ENCODE results near the gene DYRK3. TPM values are rescaled to one million over a fixed set of nuclear protein-coding genes. Genes with fewer than 3 reads are reported as not detected.

DYRK3 gene
- total RNA-seq, 1 donor from 2014 or later = 5.9 TPM

DNA sequence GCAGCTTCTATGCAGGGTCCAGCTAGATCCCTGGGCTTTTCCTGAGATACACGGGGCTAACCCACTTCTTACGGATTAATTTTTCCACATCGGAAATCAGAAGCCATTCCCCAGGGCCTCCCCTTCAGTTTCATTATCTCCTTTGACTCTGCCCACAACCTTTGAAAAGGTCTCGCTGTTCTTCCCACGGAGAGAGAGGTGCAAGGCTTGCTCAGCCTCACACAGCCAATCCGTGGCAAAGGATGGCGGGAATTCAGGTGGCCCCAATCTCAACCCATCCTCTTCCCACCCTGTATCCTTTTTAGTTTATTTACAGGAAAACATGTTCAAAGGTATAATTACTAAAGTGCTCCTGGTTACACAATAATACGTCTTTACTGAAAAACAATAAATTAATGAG, 48.7 kb downstream of the DYRK3 start:
- H3K27me3 ChIP-seq = no peaks in the 10 kb centered on the region
- no peak overlapping the region for H3K27ac ChIP-seq
- no peaks in the 10 kb centered on the region for H3K9me3 ChIP-seq
- H3K4me3 ChIP-seq = peak overlapping the region; percentile 63 to 94
- peaks cover 44% of the 10 kb centered on the region for H3K4me1 ChIP-seq
- DNase-seq (ENCODE audit: extremely low spot score in 2 of 2) = no peak
- TF ChIP-seq, protein P1, sequence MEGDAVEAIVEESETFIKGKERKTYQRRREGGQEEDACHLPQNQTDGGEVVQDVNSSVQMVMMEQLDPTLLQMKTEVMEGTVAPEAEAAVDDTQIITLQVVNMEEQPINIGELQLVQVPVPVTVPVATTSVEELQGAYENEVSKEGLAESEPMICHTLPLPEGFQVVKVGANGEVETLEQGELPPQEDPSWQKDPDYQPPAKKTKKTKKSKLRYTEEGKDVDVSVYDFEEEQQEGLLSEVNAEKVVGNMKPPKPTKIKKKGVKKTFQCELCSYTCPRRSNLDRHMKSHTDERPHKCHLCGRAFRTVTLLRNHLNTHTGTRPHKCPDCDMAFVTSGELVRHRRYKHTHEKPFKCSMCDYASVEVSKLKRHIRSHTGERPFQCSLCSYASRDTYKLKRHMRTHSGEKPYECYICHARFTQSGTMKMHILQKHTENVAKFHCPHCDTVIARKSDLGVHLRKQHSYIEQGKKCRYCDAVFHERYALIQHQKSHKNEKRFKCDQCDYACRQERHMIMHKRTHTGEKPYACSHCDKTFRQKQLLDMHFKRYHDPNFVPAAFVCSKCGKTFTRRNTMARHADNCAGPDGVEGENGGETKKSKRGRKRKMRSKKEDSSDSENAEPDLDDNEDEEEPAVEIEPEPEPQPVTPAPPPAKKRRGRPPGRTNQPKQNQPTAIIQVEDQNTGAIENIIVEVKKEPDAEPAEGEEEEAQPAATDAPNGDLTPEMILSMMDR (IDR thresholded peaks at IDR 0.05) = no peak
- TF ChIP-seq POLR2AphosphoS5 (IDR thresholded peaks at IDR 0.05; ENCODE audit: insufficient read depth in 1 of 2, low read depth in 1 of 2) (no peak), POLR2A (IDR thresholded peaks at IDR 0.05) (no peak)
- intact Hi-C loops (cut with DNase I) = no loop called here
- H3K36me3 ChIP-seq = no peaks in the 10 kb centered on the region

DNA sequence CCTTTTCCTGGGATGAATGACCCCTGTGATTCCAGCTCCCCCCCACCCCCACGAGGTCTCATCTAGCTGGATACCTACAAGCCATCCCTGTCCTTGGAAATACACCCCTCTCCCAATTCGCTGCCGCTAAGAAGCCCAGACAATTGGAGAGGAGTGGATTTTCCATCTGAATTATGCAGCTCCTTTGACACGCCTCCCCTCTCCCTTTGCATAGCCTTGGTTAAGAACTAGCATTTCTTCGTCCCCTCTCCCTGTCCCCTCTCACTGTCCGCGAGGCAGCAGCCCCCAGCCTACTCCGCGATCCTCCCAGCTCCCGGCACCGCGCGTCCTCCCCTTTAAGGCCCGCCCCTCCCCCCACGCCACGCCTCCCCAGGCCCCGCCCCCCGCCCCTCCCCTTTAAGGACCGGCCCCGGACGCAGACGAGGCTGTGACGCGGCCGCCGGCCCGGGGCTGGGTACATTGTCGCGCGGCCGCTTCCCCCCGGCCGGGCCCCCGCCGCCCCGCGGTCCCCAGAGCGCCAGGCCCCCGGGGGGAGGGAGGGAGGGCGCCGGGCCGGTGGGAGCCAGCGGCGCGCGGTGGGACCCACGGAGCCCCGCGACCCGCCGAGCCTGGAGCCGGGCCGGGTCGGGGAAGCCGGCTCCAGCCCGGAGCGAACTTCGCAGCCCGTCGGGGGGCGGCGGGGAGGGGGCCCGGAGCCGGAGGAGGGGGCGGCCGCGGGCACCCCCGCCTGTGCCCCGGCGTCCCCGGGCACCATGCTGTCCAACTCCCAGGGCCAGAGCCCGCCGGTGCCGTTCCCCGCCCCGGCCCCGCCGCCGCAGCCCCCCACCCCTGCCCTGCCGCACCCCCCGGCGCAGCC, 49.4 kb downstream of the DYRK3 start, which contains the start of gene MAPKAPK2:
TSS of gene MAPKAPK2 (plus strand) at position 428 of the 856 bp plus-strand sequence. CDS start at position 753, 325 bp downstream.
- TF ChIP-seq POLR2AphosphoS5 (IDR thresholded peaks at IDR 0.05; ENCODE audit: insufficient read depth in 1 of 2, low read depth in 1 of 2) (peak in 1 of 2 donors; percentile 40), POLR2A (IDR thresholded peaks at IDR 0.05) (peak in 1 of 2 donors; percentile 48)
- TF ChIP-seq, protein P1 (IDR thresholded peaks at IDR 0.05) = no peak
- peaks cover 51% of the 10 kb centered on the region for H3K4me1 ChIP-seq
- intact Hi-C loops (cut with DNase I) = loop anchor here (5.0 kb wide), 1 partner anchor 38 kb away; no protein-coding TSS in a partner anchor

DNA sequence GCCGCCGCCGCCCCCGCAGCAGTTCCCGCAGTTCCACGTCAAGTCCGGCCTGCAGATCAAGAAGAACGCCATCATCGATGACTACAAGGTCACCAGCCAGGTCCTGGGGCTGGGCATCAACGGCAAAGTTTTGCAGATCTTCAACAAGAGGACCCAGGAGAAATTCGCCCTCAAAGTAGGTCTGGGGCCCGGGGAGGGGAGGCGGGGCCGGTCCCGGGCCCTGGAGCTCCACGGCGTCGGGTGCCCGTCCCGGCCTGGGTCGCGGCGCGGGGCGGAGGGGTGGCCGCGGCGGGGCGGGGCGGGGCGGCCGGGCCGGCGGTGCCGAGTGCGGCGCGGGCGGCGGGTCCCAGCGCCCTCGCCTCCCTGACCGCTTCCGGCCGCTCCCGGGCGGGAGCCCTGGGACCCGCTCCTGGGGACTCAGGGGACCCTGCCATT, 50.0 kb downstream of the DYRK3 start:
- Histone ChIP-seq H3K27ac (peak overlapping the region; percentile 98), H3K27me3 (no peaks in the 10 kb centered on the region), H3K4me3 (peak overlapping the region; percentile 63 to 94), H3K4me1 (peaks cover 58% of the 10 kb centered on the region), H3K9me3 (no peaks in the 10 kb centered on the region), H3K36me3 (no peaks in the 10 kb centered on the region)
- DNase-seq (ENCODE audit: extremely low spot score in 2 of 2) = no peak
- TF ChIP-seq POLR2A (IDR thresholded peaks at IDR 0.05) (no peak), POLR2AphosphoS5 (IDR thresholded peaks at IDR 0.05; ENCODE audit: insufficient read depth in 1 of 2, low read depth in 1 of 2) (no peak)
- TF ChIP-seq, protein P1 (IDR thresholded peaks at IDR 0.05) = no peak
- intact Hi-C loops (cut with DNase I) = loop anchor here (5.0 kb wide), 1 partner anchor 37 kb away; no protein-coding TSS in a partner anchor

More for the DNA sequence above, 49.4 kb downstream of the DYRK3 start, which contains the start of gene MAPKAPK2:
- DNase-seq (ENCODE audit: extremely low spot score in 2 of 2) = no peak
- H3K36me3 ChIP-seq = no peaks in the 10 kb centered on the region
- peak within 1 kb of the TSS; percentile 63 to 94 for H3K4me3 ChIP-seq
- no peaks in the 10 kb centered on the region for H3K27me3 ChIP-seq
- H3K9me3 ChIP-seq = no peaks in the 10 kb centered on the region
- H3K27ac ChIP-seq = peak within 1 kb of the TSS; percentile 98

DNA sequence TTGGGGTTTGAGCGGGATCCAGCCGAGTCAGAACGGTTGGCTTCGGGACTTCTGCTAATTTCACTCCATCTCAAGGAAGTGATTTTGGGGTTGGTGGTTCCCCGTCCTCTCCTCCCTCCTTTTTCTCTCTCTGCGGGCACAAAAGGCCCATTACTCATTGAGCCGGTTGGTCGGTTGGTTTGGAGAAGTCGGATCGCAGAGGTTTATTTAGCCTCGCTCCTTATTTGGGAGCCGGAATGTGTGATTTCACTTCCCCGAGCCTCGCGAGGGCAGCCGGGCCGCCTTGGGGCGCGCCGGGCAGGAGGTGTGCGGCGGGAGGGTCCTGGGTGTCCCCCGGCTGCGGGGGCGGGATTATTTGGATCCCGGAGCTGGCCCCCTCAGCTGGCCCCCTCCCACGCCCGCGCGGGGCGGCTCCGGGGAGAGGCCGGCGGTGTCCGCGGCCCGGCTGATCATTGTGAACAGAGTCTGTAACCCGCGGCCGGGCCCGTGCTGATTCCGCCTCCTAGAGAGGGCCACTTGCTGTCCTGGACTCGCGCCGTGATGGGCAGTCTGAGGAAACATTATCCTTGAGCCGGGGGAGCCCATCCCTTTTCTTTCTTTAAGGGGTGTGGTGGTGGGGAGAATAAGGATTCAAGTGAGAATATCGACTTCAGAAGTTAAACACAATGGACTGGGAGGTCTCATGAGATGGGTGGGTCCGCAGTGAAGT, 50.6 kb downstream of the DYRK3 start:
- no peak for DNase-seq (ENCODE audit: extremely low spot score in 2 of 2)
- Histone ChIP-seq H3K27me3 (no peaks in the 10 kb centered on the region), H3K27ac (peak overlapping the region; percentile 98), H3K36me3 (no peaks in the 10 kb centered on the region), H3K9me3 (no peaks in the 10 kb centered on the region), H3K4me1 (peaks cover 63% of the 10 kb centered on the region), H3K4me3 (peak overlapping the region; percentile 63 to 94)
- TF ChIP-seq, protein P1 (IDR thresholded peaks at IDR 0.05) = no peak
- TF ChIP-seq POLR2AphosphoS5 (IDR thresholded peaks at IDR 0.05; ENCODE audit: insufficient read depth in 1 of 2, low read depth in 1 of 2) = peak in 1 of 2 donors; percentile 50
- intact Hi-C loops (cut with DNase I) = loop anchor here (5.0 kb wide), 1 partner anchor 36 kb away; no protein-coding TSS in a partner anchor

All from vagina (tissue), 2 donors.